Measurements from ENCODE around the gene GLOD4. TPM values are rescaled to one million over a fixed set of nuclear protein-coding genes. Genes with fewer than 3 reads are reported as not detected.

The GLOD4 gene
- polyA plus RNA-seq, 1 donor from 2014 or later = 235 TPM

- Histone ChIP-seq H4K20me1 (ENCODE audit: insufficient read depth) (no peaks in the 10 kb centered on the region), H3K27ac (ENCODE audit: low read length) (no peak overlapping the region), H3K9ac (ENCODE audit: low read length) (no peak overlapping the region), H3F3A (ENCODE audit: insufficient read depth, low read length, poor library complexity, severe bottlenecking) (no peaks in the 10 kb centered on the region), H2AFZ (ENCODE audit: low read depth, low read length) (no peak overlapping the region), H3K9me2 (ENCODE audit: insufficient read depth, low read length) (no peaks in the 10 kb centered on the region), H3K4me2 (ENCODE audit: low read length) (no peak overlapping the region), H3K36me3 (ENCODE audit: insufficient read depth, low read length) (no peaks in the 10 kb centered on the region), H3K9me3 (ENCODE audit: low read length) (no peaks in the 10 kb centered on the region), H3K4me3 (ENCODE audit: low read length) (no peak overlapping the region), H3K27me3 (ENCODE audit: insufficient read depth, low read depth, low read length) (no peaks in the 10 kb centered on the region), H3K79me2 (replicated peaks; ENCODE audit: insufficient read depth, low read length) (peaks cover 9% of the 10 kb centered on the region)
- no peak for TF ChIP-seq TAF1 (IDR thresholded peaks at IDR 0.05; ENCODE audit: low read depth)
- TF ChIP-seq EZH2 (IDR thresholded peaks at IDR 0.05; ENCODE audit: borderline replicate concordance, insufficient read depth, low read length, poor library complexity, severe bottlenecking) = no peak
- TF ChIP-seq REST (IDR thresholded peaks at IDR 0.05; ENCODE audit: borderline replicate concordance) = no peak
- no peak for TF ChIP-seq MXI1 (conservative IDR thresholded peaks at IDR 0.05; ENCODE audit: poor library complexity, severe bottlenecking)
- no peak for TF ChIP-seq RAD21 (conservative IDR thresholded peaks at IDR 0.05)
- TF ChIP-seq SMC3 (conservative IDR thresholded peaks at IDR 0.05; ENCODE audit: poor library complexity) = no peak
- no peak for TF ChIP-seq POLR2AphosphoS5 (IDR thresholded peaks at IDR 0.05)
- no peak for TF ChIP-seq CTCF (IDR thresholded peaks at IDR 0.05; ENCODE audit: poor library complexity, severe bottlenecking)
Observed at GRCh38 chr17:720706-721539, 61.2 kb downstream of the GLOD4 start.

GRCh38 chr17:718075-718474 lies 64.0 kb downstream of the GLOD4 start:
- H4K20me1 ChIP-seq (ENCODE audit: insufficient read depth) = no peaks in the 10 kb centered on the region
- H3K27me3 ChIP-seq (ENCODE audit: insufficient read depth, low read depth, low read length) = no peaks in the 10 kb centered on the region
- H3K27ac ChIP-seq (ENCODE audit: low read length) = no peak overlapping the region
- peaks cover 28% of the 10 kb centered on the region for H3K79me2 ChIP-seq (replicated peaks; ENCODE audit: insufficient read depth, low read length)
- H2AFZ ChIP-seq (ENCODE audit: low read depth, low read length) = no peak overlapping the region
- H3K4me3 ChIP-seq (ENCODE audit: low read length) = peak overlapping the region; percentile 25
- H3K36me3 ChIP-seq (ENCODE audit: insufficient read depth, low read length) = no peaks in the 10 kb centered on the region
- H3F3A ChIP-seq (ENCODE audit: insufficient read depth, low read length, poor library complexity, severe bottlenecking) = no peaks in the 10 kb centered on the region
- no peak overlapping the region for H3K4me2 ChIP-seq (ENCODE audit: low read length)
- H3K9me2 ChIP-seq (ENCODE audit: insufficient read depth, low read length) = no peaks in the 10 kb centered on the region
- no peak for TF ChIP-seq EP300 (conservative IDR thresholded peaks at IDR 0.05; ENCODE audit: poor library complexity, severe bottlenecking)
- no peak overlapping the region for H3K9ac ChIP-seq (ENCODE audit: low read length)
- no peaks in the 10 kb centered on the region for H3K9me3 ChIP-seq (ENCODE audit: low read length)

Other genes starting within 250 kb of the GLOD4 start
- 6.4 and 8.3 TPM in 2 replicates for gene VPS53, start 67.4 kb downstream of the GLOD4 start, polyA plus RNA-seq
- 17.0 and 24.1 TPM in 2 replicates for gene TLCD3A, start 49.7 kb downstream of the GLOD4 start, polyA plus RNA-seq
- 3.6 and 4.5 TPM in 2 replicates for gene GEMIN4, start 30.0 kb downstream of the GLOD4 start, polyA plus RNA-seq
- gene MRM3, start 73 bp upstream of the GLOD4 start, polyA plus RNA-seq = 20.0 and 24.0 TPM in 2 replicates
- gene NXN, start 197.5 kb upstream of the GLOD4 start, polyA plus RNA-seq = 14.8 and 17.9 TPM in 2 replicates
- gene TIMM22, start 214.8 kb upstream of the GLOD4 start, polyA plus RNA-seq = 16.0 and 16.7 TPM in 2 replicates